ENCODE measurements around the gene VSNL1.

The VSNL1 gene

DNA sequence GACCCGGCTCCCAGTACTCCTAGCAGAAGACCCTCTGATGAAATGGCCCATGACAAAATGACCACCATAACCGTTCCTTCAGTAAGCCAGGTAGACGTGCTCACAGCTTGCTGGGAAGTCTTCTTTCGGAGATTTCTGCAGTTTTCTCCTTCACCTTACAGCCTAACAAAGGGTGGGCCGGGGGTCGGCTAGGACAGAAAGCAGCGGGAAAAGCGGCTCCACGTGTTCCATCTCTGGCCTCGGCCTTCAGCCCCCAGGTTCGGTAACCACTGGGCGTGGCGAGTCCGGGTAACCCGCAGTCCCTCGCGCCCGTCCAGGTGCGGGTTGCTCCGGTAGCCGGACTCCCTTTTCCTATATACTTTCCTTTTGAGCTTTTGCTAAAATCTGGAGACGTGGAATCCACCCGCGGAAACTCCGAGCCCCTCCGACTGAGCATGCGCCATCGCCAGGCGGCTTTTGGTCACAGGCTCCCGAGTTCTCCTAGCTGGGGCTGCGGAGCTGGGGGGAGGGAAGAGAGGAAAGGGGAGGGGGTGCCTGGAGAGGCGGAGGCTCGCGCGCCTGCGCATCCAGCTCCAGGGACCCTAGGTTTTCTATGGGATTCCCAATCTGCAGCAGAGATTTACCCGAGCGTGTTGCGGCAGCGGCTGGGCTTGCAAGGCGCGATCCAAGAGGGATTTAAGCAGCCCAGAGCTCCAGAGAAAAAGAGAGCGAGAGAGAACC, at the start of gene VSNL1:
Gene VSNL1, plus strand, starts transcription at position 604 of the 720 bp plus-strand sequence. CDS start 51,379 bp downstream, outside the sequence.
- DNase-seq, result no peak
- peaks cover 10% of the 10 kb centered on the region for H3K4me1 Mint-ChIP-seq
- H3K4me3 Mint-ChIP-seq, result peak within 1 kb of the TSS in 1 of 2 donors; percentile 48
- no peak for ATAC-seq
- peaks cover 3 to 23% of the 10 kb centered on the region in 2 donors for H3K9me3 Mint-ChIP-seq
- peak within 1 kb of the TSS in 1 of 2 donors; percentile 42 for H3K27ac Mint-ChIP-seq
- peaks cover 82% of the 10 kb centered on the region for H3K27me3 Mint-ChIP-seq

DNA sequence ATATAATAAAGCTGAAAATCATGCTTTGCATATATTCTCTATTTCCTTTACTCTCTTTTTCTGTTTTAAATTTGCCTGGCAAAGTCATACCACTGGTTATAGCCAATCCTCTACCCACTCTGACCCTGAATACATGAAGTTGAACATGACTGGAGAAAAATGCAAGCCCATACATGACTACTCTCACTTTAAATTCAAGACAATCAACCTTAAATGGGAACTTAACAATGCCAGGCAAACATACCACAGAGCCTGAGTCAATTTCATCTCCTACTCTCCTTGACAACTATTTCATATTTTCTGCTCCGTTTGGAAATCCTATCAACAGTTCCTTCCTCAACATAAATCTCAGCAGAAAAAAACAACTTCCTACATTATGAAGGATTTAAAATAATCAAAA, 44.9 kb upstream of the VSNL1 start:
- Mint-ChIP-seq H3K9me3 (peaks cover 0 to 5% of the 10 kb centered on the region in 2 donors), H3K4me1 (no peaks in the 10 kb centered on the region), H3K4me3 (no peak overlapping the region), H3K27ac (no peak overlapping the region), H3K27me3 (no peaks in the 10 kb centered on the region)
- DNase-seq (no peak), ATAC-seq (no peak)

DNA sequence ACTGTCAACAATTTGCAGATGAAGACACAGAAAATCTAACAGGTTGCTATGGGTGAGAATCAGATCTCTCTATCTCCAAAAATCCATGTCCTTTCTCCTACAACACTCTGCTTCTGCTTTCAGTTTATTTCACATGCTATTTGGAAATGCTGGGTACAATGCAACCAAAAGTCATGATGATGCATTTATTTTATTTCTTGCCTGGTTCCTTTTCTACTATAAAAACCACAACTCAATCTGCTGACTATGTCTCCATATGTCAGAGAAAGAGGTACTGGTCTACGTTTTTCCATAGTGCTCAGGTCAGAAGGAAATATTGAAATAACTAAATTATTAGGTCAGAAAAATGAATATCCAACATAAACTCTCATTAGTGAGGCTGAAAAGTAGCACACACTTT, 42.8 kb upstream of the VSNL1 start:
- H3K4me3 Mint-ChIP-seq, result no peak overlapping the region
- H3K27me3 Mint-ChIP-seq, result no peaks in the 10 kb centered on the region
- DNase-seq (no peak), ATAC-seq (no peak)
- no peaks in the 10 kb centered on the region for H3K9me3 Mint-ChIP-seq
- no peak overlapping the region for H3K27ac Mint-ChIP-seq
- no peaks in the 10 kb centered on the region for H3K4me1 Mint-ChIP-seq

DNA sequence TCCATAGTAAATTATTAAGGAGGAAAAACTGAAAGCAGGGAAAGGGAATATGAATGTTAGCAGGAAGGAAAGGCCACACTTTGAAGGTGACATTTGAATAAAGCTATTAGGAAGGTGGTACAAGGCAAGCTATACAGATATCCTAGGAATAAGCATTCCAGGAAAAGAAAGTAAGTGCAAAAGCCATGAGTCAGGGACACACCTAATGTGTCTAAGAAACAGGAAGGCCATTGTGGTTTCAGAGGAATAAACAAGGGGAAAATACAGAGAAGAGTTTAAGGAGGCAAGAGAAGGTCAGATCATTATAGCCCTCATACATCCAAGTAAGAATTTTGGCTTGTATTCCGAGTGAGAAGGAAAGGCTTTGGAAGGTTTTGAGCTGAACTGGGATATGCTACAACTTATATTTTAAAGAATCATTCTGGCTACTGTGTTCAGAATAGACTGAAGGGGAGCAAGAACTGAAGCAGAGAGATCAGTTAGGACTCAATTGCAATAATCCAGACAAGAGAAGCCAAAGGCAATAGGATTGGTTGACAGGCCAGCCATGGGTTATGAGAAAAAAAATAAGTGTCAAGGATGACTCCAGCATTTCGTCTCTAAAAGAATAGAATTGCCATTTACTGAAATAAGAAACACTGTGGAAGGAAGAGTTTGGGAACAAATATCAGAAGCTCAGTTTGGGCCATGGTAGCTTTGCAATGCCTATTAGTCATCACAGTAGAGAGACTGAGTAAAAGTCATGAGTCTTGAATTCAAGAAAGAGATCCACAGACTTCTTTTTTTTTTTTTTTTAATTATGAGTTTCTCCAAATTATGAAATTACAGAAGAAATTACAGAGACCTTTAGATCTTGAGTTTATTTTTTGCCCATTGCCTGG, 33.5 kb upstream of the VSNL1 start:
- H3K4me1 Mint-ChIP-seq, result no peaks in the 10 kb centered on the region
- no peaks in the 10 kb centered on the region for H3K9me3 Mint-ChIP-seq
- H3K27me3 Mint-ChIP-seq, result no peaks in the 10 kb centered on the region
- DNase-seq (no peak), ATAC-seq (no peak)
- H3K4me3 Mint-ChIP-seq, result no peak overlapping the region
- H3K27ac Mint-ChIP-seq, result no peak overlapping the region

DNA sequence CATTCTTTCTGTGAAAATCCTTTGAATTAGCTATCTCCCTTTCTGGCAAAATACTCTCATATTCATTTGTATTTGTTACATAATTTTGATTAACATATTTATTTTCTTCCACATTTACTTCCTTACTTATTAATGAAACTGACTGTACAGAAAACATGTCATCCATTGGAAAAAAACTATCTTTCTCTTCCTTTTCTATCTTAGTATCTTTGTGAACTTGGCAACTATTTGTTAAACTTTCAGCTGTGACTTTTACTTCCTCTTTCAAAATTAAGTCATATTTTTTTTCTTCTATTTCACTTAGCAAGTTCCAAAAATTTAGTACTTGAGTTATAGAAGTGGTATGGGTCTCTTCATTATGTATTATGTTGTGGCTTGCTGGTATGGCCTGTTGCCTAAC, 24.8 kb upstream of the VSNL1 start:
- Mint-ChIP-seq H3K4me3 (no peak overlapping the region), H3K4me1 (no peaks in the 10 kb centered on the region), H3K27me3 (peaks cover 30% of the 10 kb centered on the region), H3K9me3 (no peaks in the 10 kb centered on the region), H3K27ac (no peak overlapping the region)
- DNase-seq, result no peak
- ATAC-seq, result no peak

DNA sequence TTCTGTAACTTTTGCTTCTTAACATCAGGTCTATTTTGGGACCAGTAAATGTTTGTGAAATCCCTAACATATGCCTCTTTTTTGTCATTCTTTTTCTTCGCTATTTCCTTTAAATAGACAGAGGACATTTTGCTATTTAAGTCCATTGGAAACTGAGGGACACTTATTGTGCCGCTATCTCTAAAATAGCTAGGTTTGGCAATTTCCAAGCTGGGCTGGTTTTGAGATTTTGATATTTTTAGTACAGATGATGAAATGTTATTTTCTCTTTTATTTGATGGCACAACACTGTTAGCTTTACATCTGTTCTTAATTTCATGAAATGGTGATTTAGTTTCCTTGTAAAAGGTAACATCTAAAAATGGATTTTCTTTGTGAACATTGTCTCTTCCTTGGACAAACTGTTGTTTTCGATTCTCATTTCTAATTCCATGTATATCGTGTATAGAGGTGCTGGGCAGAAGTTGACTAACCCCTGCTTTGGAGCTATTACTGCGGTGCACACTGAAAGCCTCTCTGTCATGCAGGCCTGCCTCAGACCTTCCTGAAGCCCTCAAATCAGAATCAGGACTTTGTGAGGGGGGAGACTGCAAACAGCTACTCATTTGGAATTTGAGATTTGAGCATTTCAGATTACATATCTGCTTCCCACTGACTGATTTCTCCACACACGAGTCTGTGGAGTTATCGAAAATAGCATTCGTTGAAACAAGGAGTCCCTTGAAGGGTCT, 22.9 kb upstream of the VSNL1 start:
- no peaks in the 10 kb centered on the region for H3K9me3 Mint-ChIP-seq
- H3K27ac Mint-ChIP-seq, result no peak overlapping the region
- ATAC-seq, result no peak
- H3K4me1 Mint-ChIP-seq, result no peaks in the 10 kb centered on the region
- H3K27me3 Mint-ChIP-seq, result peaks cover 31% of the 10 kb centered on the region
- DNase-seq, result no peak
- H3K4me3 Mint-ChIP-seq, result no peak overlapping the region

DNA sequence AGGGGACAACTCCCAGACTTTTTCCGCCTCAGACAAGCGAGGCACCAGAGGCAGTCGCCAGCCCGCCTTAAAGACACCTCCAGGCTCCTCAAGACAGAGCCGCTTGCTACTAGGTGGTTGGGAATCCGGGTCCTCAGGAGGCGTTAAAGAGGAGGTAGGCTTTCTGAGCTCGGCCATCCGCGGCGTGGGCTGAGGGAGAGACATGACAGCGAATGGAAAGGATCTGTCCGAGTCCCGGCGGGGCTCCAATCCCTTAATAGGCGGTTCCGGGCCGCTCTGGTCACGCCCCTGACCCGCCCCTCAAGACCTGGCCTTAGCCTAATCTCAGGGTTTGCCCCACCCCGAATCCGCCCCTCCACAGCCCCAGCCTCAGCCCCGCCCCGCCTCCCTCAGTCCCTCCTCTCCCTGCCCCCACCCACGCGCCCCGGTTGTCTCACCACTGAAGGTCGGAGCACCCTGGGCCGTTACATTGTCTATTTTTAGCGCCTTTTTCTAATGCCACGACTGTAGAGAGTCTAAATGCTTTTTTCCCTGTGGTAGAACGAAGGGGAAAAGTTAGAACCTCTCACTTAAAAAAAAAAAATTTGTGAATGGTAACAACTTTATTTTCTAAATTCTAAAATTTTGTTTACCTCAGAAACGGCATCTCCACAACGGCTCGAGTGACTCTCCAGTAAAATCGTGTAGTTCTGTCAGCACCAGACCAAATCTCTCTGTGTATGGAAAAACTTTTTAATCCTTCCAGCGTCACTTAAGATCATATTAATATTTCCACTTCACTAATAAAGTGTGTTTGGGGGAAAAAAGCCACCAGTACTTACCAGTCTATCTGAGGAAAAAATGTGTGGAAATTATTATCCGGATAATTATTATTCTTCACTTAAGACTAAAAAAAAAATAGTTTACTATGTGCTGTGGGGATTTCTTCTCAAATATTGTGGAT, 22.0 kb upstream of the VSNL1 start, which contains the start of gene RAD51AP2:
Gene RAD51AP2, minus strand, starts transcription at position 229 of the 943 bp plus-strand sequence. Its CDS starts 25 bp downstream, at position 204.
- Mint-ChIP-seq H3K27ac (peak within 1 kb of the TSS in 1 of 2 donors; percentile 15), H3K27me3 (peaks cover 31% of the 10 kb centered on the region), H3K4me1 (no peaks in the 10 kb centered on the region), H3K9me3 (no peaks in the 10 kb centered on the region), H3K4me3 (peak within 1 kb of the TSS in 1 of 2 donors; percentile 6)
- peak in 1 of 2 donors; percentile 11 for DNase-seq
- peak; percentile 42 for ATAC-seq

DNA sequence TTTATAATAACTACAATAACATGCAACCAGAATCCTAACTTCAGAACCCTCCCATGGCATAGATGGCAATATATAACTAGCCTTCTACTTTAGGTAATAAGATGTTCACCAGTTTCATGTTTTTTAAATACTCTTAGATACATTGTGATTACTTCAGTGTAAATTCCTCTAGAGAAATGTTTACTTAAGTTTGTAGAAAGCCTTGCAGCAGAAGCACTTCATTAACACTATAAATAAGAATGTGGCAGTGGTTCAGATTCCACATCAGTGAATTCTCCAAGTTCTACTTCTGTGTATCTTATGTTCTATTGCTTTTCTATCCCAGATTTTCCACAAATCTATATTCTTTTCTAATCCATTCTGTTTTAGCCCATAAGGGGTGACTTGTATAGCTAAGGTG, 21.0 kb upstream of the VSNL1 start:
- no peaks in the 10 kb centered on the region for H3K4me1 Mint-ChIP-seq
- peaks cover 39% of the 10 kb centered on the region for H3K27me3 Mint-ChIP-seq
- no peak for DNase-seq
- no peak for ATAC-seq
- no peak overlapping the region for H3K4me3 Mint-ChIP-seq
- no peak overlapping the region for H3K27ac Mint-ChIP-seq
- H3K9me3 Mint-ChIP-seq, result no peaks in the 10 kb centered on the region

DNA sequence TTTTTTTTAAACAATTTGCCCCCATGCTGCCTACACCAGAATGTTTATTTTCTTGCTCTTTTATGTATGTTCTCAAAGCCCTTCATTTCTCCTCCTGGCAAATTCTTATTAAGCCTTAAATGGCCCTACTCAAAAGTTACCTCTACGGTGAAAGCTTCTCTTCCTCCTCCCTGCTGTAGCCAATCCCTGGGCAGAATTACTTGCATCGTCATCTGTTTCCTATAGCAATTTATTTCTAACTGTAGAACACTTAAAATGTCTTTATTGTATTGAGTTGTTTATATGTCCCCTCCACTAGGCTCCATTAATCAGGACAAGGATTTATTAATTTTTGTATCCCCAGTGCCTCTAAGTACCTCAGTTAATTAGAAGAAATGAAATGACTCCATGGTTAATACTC, 19.7 kb upstream of the VSNL1 start:
- H3K27ac Mint-ChIP-seq, result no peak overlapping the region
- ATAC-seq (no peak), DNase-seq (no peak)
- no peaks in the 10 kb centered on the region for H3K4me1 Mint-ChIP-seq
- H3K4me3 Mint-ChIP-seq, result no peak overlapping the region
- H3K9me3 Mint-ChIP-seq, result no peaks in the 10 kb centered on the region
- peaks cover 44% of the 10 kb centered on the region for H3K27me3 Mint-ChIP-seq

DNA sequence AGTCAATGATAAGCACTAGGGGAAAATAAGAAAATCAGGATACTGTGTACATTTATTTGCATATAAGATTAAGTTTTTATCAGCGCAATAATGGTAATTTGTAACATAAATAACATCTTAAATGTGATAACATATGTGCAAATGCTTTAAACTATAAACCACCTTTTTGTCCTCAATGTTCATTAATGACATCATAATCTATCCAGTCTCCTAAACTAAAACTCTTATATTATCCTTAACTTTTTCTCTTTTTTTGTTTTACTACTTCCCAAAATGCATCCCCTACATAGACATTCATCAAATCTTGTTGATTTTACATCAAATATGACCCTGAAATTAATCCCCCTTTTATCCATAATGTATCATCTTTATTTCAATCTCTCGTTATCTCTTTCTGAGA, 18.9 kb upstream of the VSNL1 start:
- Mint-ChIP-seq H3K27ac (no peak overlapping the region), H3K4me3 (no peak overlapping the region), H3K4me1 (no peaks in the 10 kb centered on the region), H3K9me3 (no peaks in the 10 kb centered on the region), H3K27me3 (peaks cover 44% of the 10 kb centered on the region)
- DNase-seq, result no peak
- no peak for ATAC-seq

DNA sequence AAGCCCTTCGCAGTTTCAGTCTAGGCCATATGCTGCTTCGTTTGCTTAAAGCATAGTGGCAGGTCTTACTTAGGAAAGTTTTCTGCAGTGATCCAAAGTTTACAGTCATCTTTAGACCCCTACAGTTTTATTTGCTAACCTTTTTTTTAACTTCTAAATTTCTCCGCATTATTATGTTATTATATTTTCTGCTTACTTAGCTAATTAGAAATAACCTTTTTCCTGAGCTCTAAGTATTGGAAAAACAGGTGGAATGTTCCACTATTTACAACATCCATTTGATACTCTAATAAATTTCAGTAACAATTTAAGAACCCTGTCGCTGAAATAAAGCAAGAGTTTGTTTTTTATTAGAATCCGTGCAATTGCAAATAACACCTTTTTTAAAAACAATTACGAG, 18.2 kb upstream of the VSNL1 start:
- DNase-seq (no peak), ATAC-seq (no peak)
- Mint-ChIP-seq H3K9me3 (no peaks in the 10 kb centered on the region), H3K27ac (no peak overlapping the region), H3K27me3 (peaks cover 38% of the 10 kb centered on the region), H3K4me1 (no peaks in the 10 kb centered on the region), H3K4me3 (no peak overlapping the region)

DNA sequence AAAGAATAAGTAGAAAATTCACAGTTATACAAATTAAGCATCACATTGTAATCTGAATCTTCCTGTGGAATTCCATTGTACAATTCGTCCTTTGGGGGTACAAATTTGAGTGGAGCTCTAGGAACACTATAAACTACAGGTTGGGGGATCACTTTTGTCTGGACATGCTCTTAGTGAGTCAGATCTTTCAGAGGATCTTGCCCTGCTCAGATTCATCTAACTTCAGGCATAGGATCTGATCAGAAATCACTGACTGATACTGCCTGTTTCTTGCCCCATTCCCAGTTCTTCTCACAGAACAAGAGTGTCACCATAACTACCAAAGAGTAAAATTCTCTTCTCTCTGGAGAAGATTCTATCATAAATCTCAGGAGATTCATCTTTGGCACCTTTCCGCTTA, 10.7 kb upstream of the VSNL1 start:
- Mint-ChIP-seq H3K4me3 (no peak overlapping the region), H3K9me3 (no peaks in the 10 kb centered on the region), H3K27me3 (peaks cover 3% of the 10 kb centered on the region), H3K4me1 (no peaks in the 10 kb centered on the region), H3K27ac (no peak overlapping the region)
- ATAC-seq (no peak), DNase-seq (no peak)

DNA sequence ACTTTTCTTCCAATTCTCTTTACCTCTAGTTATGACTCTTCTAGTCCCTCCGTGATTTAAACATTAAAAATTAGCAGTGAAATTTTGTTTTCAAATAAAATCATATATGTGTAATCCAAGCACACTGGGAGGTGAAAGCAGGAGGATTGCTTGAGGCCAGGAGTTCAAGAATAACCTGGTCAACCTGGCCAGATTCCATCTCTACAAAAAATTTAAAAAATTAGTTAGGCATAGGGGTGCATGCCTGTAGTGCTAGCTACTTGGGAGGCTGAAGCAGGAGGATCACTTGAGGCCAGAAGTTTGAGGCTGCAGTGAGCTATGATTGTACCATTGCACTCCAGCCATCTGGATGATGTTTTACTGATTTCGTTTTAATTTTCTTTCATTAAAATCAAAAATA, 7.0 kb upstream of the VSNL1 start:
- no peak overlapping the region for H3K4me3 Mint-ChIP-seq
- H3K27ac Mint-ChIP-seq, result no peak overlapping the region
- no peak for ATAC-seq
- DNase-seq, result no peak
- H3K27me3 Mint-ChIP-seq, result peaks cover 33% of the 10 kb centered on the region
- H3K9me3 Mint-ChIP-seq, result peaks cover 6 to 8% of the 10 kb centered on the region in 2 donors
- H3K4me1 Mint-ChIP-seq, result no peaks in the 10 kb centered on the region

DNA sequence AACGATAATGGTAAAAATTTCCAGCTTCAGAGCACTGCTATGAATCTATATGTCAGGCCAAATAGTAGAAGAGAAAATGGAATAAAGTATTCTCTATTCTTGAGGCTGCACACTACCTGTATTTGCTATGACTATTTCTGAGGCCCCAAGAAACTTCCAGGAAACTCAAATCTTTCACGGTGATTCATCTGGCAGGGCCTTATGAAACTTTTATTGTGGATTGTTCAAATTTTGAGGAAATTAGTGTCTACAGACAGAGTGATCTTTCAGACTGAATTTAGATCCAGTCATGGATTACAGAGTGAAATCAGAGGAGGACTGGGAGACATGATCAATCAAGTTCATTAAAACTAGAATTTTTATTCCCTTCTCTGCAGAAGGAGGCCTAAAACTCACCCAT, 4.1 kb upstream of the VSNL1 start:
- Mint-ChIP-seq H3K27me3 (peaks cover 62% of the 10 kb centered on the region), H3K4me1 (peaks cover 10% of the 10 kb centered on the region), H3K4me3 (no peak overlapping the region), H3K27ac (no peak overlapping the region), H3K9me3 (peaks cover 6 to 23% of the 10 kb centered on the region in 2 donors)
- no peak for ATAC-seq
- no peak for DNase-seq

Measured in stimulated activated naive CD8-positive, alpha-beta T cell treated with anti-CD3 and anti-CD28 coated beads, Interleukin-15, amount 100 ng/mL, for 72 hours (primary cell).